CD4-positive, alpha-beta T cell treated with Interleukin-17A for 4 hours (primary cell): Measurements from ENCODE around the gene AMER3.

Experiments
- DNase-seq: peaks from one replicate; pipeline ENCODE4 v3.0.0-alpha.2; 2020; ENCODE audit warnings: mixed read lengths

AMER3 gene

DNA sequence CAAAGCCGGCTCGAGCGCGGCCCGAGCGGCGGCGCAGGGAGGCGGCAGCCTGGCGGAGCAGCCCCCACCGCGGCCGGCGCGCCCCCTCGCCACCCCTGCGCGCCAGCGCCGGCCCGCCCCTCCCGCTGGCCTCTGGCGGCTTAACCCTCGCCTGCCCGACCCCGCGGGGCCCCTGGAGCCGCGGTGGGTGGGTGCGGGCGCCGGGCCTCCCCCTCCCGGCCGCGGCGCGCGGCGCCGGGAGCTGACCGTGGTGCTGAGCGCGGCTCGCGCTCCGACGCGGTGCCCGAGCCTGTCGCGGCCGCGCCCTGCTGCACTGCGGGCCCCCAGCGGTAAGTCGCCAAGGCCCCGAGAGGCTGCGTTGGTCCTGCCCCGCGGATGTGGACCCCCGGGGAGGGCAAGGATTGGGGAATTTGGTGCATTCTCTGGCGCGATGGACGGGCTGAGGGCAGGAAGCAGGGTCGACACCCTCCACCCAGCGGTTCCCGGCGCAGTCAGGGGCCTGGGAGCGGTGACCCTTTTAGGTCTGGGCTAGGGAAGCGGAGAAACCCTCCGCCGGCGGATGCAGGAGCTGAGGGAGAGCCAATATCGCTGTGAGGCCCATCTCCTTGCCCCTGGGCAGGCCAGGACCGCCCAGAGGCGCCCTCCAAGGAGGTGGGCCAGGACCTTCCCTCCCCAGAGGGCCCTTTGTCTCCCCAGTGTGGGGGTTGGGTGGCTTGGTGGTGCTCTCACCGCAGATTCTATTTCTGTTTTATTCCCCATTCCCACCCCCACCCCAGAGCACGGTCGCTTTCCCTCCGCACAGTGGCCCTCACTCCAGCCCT is 923 bp downstream of the AMER3 start:
- no peak for DNase-seq

DNA sequence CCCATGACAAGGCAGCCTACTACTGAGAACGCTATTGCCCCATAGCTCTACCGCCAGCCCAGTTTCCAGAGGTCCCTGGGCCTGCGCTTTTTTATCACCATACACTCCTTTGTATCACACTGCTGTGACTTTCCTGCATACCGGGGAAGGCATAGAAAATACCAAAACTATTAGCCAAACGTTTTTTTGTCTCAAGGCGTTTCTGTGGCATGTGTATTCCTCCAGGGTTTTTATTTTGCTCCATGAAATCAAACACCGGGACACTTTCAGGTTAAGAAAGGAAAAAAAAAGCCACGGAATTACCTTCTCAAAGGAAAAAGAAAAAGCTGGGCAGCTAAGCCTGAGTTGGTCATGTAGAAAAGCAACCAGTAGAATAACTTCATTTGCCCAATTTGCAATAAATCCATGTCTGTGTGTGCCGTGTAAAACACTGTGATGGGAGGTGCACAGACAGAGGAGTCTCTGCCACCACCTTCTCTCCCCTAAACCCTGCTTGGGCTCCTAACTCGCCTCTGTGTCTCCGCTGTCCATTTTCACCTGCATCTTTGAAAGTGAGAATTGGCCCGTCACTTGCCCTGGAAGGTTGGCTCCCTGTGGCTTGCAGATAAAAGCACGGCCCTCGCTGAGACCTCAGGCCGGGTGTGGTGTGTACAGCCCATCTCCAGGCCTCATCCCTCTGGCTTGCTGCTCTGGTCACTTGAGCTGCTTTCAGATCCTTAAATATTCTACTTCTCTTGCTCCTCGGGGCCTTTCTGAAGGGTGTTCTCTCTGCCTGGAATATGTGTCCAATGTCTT is 1.7 kb downstream of the AMER3 start:
- DNase-seq: no peak

DNA sequence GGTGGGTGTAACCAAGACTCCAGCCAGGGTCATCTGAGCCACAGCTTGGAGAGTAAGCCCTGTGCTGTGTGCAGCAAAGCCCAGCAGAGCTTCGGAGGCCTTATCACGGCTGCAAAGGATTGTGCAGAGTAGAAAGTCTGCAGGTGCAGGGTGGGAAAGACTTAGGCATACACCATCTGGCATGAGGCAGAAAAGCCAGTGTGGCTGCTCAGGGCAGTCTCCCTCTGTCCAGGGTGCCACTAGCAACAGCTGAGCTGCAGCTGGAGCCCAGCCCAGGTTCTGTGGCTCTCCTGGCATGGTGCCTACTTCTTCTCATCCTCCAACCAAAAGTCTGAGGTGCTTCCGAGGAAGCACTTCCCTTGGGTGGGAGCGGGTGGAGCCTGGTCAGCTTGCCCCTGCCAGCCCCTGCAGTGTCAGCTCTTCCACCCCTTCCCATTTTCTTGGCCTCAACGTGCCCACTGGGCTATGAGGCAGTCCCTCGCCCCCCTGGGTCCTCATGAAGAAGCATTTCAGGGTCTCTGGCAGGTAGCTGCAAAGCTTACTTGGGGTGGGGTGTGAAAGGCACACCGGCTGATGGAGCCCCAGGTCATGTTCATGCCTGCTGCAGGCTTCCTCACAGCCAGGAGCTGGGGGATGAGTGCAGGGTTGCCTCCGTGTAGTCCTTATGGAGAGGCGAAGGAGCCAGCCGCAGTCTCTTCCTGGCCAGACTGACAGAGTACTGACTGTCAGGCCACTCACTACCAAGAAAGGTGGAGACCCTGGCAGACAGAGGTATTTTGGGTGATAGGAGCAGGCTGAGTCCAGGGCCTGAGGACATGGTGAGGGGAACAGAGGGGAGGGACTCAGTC is 4.8 kb downstream of the AMER3 start:
- no peak for DNase-seq

DNA sequence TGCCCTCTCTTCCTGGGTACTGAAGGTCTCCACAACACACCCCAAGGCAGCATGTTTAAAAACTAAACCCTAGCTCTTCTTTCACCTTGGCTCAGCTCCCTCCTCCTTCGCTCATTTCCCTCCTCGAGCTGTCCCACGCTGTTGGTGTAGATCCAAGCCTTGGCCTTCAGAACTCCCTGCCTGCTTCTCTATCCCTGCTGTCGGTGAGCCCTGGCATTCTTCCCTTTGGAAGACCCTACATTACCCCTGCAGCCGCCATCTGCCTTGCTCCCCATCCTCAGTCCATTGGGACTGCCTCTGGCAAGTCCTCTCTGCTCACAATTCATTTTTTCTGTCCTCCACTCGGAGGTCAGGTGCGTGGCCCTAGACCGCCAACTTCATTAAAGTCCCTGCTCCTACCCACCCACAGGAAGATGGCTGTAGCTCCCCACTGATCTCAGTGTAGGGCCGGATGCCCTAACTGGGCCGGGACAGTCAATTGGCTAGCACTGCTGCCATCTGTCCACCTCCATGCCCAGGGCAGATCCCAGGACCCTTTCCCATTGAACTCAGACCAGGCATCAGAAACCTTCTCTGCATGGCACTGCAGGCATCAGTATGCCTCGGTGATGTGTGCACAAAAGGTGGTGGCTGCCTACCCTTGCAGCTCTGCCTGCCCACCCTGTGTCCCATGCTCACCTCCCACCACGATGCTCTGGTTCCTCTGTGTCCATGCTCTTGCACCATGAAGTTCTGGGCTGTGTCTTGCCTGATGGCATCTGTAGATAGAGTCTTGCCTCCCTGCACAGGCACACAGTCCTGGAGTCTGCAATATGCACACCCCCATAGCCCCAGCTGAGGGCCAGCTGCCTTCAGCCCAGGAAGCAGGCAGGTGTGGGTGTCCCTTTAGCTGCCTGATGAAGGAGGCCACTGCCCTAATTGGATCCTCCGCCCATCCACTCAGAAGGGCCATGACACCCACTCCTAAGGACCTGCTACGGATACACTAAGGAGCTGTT is 5.7 kb downstream of the AMER3 start:
- DNase-seq: no peak

DNA sequence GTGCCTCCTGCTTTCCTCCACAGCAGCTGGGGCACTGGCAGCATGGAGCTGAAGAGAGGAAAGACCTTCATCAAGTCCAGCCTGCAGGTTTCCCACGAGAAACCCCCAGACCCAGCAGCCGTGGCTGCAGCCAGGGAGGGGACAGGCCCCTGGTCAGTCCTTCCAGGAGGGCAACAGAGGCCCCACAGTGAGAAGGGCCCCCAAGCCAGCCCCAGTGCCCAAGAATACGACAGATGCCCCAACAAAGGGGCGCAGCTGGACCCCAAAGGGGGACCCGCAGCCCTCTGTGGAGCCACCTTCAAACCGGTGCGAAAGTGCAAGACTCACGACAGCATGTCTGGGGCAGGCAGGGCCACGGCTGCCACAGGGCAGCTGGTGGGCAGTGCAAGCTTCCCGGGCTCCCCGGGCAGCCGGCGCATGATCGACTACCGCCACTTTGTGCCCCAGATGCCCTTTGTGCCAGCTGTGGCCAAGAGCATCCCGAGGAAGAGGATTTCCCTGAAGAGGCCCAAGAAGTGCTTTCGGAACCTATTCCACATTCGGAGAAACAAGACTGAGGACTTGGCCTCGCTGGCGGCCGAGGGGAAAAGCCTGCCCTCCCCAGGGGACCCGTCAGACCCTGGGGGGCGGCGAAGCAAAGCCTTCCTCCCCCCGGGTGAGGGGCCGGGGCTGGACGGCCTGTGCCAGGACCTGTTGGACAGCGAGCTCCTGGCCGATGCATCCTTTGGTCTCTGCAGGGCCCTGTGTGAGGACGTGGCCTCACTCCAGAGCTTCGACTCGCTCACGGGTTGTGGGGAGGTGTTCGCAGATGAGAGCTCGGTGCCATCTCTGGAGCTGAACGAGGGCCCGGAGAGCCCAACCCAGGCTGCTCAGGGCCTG is 6.9 kb downstream of the AMER3 start:
- no peak for DNase-seq

DNA sequence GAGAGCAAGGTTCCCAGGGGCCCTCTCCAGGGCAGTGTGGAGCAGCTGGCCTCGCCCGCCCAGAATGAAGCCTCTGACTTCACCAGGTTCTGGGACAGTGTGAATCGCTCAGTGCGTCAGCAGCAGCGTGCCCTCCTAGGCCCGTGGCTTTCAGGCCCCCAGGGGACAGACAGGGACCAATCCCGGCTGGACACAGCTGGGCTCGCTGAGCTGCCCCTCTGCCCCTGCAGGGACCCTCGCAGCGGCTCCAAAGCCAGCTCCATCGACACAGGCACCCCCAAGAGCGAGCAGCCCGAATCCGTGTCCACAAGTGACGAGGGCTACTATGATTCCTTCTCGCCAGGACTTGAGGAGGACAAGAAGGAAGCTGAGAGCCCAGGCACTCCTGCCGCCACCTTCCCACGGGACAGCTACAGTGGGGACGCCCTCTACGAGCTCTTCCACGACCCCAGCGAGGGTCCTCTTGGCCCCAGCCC is 7.6 kb downstream of the AMER3 start:
- DNase-seq: no peak

DNA sequence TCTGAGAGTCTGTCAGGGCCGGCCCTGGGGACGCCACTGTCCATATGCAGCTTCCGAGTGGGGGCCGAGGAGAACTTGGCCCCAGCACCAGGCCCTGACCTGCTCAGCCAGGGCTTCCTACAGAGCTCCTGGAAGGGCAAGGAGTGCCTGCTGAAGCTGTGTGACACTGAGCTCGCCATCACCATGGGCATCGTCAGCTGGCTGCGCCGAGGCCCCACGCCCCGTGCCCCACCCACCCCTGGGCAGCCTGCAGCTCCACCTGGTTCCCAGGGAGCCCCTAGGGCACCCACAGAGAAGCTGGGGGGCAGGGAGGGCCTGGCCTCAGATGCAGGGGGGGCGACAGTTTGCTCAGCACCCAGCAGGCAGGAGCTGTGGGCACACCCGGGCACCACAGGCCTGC is 8.1 kb downstream of the AMER3 start:
- no peak for DNase-seq

DNA sequence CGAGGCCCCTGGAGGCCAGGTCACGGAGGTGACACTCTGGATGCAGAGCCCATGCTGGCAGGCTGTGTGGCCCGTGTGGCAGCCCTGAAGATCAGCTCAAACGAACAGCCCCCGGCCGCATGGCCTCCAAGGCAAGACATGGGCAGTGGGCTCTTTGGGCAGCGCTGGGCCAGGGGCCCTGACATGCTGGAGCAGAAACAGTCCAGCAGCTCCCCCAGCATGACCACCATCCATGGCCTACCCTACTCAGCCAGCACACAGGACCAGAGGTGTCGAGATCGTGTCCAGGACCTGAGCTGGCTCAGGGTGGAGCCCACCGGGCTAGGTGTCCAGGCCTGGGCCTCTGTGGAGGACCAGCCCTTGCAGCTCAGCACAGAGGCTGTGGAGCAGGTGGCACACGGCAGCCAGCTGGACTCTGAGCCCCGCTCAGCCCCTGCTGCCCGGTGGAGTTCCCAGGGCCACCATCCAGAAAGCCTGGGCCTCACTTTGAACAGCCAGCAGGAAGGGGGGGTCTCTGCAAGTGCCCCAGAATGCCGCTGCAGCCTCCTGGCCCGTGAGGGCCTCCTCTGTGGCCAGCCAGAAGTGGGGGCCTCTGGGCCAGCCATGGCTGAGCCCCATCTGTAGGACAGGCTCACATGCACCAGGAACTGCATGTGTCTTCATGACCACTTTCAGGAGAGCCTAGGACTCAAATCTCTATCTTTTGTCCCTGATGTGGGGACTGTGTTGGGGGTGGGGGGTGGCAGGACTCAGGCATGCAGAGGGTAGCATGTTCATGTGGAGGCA is 8.9 kb downstream of the AMER3 start:
- DNase-seq: no peak

DNA sequence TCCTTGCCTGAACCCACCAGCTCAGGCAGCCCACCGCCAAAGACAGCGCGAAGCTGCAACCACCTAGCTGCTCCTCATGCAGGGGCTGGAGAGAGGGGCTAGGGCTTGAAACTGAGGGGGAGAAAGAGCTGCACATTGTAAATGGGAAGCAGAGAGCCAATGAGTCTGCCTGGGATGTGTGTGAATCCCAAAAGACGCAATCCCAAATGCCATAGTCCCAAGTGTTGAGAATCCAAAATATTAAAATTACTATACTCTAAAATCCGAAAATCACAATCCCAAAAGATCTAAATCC is 9.4 kb downstream of the AMER3 start:
- DNase-seq: no peak

DNA sequence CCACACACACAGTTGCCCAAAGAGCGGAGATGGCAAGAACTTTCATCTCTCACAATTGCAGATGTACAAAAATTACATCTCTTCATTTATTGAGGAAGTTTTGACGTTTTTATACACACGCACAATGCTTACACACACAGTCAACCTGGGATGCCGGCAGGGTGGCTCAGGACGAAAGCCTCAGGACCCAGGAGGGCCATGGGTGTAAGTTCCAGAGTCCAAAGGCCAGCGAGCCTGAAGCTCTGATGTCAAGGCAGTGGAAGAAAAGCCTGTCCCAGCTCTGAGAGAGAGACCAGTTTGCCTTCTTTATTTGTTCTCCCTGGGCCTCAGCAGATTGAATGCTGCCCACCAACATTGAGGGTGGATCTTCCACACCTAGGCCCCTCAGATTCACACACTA is 10.1 kb downstream of the AMER3 start:
- no peak for DNase-seq

DNA sequence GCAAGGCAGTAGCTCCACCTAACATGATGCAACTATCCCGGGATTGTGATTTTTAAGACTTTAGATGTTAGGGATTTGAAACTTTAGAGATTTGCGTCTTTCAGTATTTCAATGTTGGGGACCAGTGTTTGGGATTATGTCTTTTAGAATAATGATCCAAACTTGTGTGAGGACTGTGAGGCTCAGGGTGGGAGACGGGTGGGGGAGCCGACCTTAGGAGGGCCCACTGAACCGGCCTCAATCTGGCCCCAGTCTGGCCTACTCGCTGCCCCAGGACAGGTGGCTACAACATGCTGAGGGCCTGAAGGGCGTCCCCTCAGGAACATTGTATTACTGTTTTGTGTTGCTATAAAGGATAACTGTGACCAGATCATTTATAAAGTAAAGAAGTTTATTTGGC is 10.7 kb downstream of the AMER3 start:
- DNase-seq: no peak

DNA sequence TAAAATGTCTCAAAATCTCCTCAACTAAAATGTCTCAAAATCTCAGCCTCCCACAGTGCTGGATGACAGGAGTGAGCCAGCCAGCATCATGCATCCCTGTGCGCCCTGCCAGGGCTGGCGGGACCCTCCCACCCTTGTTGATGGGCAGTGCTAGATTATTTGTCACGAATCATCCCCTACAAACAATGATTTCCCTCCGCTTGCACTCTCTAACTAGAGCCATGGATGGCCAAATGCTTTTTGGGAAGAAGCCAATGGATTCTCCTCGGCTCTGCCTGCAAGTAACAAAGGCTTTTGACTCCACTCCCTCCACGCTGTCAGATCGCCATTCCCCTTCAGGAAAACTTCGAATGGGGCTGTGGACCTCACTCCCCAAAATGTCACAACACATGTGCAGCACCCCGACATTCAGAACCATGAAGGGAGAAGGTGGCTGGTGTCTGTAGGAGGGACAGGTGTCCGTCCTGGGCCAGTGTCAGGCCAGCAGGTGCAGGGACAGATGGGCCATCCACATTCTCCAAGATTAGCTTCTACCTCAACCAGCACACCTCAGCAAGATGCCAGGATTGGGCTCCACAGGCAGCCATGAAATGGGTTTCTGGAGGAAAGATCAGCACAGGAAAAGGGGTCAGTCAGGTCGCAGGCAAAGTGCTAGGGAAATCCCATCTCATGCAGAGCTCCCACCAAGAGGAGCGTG is 11.5 kb downstream of the AMER3 start:
- no peak for DNase-seq

DNA sequence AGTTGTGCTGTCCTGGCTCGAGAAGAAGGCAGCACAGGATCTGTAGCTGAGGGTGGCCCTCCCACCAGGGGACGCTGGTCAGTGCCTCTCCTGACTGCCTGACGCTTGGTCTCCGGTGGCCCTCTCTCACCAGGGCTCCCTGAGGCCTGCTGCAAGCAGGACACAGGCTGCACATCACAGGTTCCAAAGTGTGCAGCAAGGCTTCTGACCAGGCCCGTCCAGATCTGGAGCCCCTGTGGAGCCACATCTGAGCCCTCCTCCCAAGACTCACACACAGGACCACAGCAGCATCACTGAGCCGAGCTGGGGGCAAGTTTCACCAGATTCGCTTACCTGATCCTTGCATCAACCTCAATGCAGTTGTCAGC is 12.1 kb downstream of the AMER3 start:
- no peak for DNase-seq

DNA sequence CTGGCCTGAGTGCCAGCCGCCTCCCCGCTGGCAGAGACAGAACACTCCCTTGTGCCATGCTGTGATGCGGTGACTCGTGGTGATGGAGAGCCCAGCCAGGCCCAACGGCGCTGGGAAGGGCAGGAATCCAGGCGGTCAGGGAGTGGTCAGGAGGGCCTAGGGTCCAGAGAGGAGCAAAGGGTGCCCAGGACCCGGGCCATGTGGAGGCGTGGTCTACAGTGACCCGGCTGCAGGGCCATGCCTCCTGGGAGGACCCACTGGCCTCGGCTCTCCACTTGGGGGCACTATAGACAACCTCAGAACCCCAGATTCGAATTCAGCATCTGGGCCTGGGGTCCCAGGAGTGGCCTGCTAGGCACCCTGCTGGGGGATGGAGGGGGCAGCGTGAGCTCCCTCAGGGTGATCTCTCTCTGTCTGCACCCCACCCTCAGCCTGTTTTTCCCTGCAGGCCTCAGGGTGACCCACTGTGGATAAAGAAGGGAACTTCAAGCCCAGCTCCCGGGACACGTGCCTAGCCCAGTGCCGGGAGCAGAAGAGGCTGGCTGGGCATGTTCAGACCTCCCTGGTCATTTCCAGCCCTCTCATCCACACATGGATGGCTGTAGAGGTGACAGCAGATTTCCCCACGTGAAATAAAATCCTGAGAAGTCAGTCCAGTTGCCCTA is 13.0 kb downstream of the AMER3 start:
- DNase-seq: no peak

DNA sequence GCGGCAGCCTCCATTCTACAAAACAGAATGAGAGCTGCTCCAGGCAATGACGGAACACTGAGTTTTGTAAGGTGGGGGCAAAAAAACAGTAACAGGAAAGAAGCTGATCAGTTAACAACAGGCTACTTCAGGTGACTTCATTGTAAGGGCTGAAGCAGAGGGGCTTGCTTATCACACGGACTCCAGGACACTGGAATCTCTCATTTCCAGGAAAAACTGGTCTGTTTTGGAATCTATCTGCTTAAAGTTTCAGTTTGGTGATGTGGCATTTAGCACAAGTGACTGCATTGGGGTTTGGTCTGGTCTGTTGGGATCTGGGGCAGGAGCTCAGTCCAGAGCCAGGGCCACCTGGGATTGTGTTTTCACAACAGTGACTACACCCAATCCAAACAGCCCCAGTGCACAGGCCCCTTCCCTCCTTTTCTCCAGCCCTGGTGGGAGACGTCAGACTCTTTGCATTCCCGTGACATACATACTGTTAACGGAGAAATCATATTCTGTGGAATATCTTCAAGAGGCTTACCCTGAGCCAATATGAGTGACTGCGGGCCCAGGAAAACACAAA is 14.1 kb downstream of the AMER3 start:
- no peak for DNase-seq

DNA sequence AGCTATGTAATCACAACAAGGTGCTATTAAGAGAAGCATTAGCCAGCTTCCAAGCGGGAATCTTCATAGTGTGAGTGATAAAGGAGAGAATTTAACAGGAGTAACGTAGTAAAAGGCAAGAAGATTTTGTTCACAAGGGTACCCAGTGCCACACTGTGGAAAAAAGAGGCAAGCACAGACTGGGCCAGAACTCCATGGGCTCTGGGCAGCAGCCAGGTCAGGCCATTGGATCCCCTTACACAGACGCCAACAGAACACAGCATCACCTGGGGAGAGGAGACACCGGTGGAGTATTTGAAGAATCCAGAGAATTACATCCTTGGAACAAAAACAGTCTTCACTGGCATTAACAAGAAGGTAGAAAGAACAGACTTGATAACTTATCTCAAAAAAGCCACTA is 21.2 kb downstream of the AMER3 start:
- DNase-seq: no peak

DNA sequence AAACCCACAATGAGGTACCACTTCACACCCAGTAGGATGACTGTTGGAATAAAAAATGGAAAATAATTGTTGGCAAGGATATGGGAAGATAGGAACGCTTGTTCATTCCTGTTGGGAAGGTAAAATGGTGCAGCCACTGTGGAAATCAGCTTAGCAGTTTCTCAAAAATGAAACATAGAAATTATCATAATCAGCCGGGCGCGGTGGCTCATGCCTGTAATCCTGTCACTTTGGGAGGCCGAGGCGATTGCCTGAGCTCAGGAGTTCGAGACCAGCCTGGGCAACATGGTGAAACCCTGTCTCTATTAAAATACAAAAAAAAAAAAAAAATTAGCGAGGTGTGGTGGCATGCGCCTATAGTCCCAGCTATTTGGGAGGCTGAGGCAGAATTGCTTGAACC is 23.4 kb downstream of the AMER3 start:
- DNase-seq: no peak

DNA sequence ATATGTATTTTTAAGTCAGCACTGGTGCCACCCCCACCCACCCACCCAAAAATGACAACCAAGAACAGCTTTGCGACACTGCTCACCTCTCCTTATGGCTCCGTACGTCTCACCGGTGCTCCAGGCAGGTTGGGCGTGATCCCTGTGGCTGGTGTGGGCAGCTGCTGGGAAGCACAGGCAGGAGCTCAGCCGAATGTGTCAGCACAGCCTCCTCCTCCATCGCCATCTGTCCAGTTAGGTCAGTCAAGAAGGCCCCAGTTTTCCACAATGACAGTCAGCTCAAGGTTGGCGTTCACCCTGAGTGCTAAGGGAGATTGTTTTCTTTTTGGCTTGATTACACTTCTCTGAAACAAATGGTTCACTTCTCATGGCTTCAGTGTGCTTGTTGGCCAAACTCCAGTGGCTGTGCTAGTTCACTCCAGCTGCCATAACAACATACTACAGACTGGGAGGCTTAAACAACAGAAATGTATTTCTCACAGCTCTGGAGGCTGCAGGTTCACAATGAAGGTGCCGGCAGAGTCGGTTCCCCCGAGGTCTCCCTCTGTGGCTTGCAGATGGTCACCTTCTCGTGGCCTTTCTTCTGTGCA is 30.2 kb downstream of the AMER3 start:
- DNase-seq: no peak
